ENCODE measurements around the gene KCNAB2.
A peak's percentile ranks its signal among the peaks of the same experiment; 100 is the strongest.
"Not testable (repeated sequence)": the region's sequence is repeated elsewhere in the genome, so short reads cannot be mapped to it uniquely, and the experiment has no call there.

The KCNAB2 gene

DNA sequence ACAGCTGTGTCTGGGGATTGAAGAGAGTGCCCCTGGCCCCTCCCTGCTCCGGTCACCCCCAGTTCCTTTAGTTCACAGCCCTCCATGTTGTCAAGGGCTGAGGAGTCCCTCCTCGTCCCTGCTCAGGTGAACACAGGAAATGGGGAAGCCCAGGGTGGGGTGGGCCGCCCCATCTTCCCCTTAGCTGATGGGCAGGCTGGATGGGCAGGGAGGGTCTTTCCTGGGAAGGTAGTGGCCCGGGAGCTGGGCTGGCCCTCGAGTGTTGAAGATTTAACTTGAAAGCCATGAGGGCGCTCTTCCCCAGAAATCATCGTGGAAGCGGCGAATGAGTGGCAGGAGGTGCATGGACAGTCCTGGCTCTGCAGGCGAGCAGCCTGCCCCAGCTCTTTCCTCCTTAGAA is 35.1 kb upstream of the KCNAB2 start:
- DNase-seq (ENCODE audit: low spot score) = no peak

DNA sequence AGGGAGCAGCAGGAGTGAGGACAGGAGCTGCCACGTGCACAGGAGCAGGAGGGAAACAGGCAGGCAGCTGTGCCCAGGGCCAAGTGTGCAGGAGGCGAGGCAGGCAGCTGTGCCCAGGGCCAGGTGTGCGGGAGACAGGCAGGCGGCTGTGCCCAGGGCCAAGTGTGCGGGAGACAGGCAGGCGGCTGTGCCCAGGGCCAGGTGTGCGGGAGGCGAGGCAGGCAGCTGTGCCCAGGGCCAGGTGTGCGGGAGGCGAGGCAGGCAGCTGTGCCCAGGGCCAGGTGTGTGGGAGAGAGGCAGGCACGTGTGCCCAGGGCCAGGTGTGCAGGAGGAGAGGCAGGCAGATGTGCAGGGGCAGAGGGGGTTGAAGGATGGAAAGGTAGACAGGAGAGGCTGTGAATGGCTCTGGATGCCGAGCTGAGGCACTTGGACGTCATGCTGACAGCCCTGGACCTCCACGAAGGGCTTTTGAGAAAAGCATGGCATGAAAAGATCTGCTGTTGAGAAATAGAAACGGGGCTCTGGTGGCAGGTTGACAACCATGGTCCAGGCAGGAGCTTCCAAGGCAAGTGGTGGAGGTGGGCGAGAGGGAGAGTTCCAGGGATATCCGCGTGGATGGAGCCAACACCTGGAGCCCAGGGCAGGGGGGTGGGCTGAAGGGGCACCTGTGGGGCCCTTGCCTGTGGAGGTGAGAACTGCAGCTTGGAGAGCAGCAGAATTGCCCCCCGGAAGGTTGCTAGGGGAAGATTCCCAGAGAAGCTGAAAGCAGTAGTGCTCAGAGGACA is 34.3 kb upstream of the KCNAB2 start:
- DNase-seq (ENCODE audit: low spot score) = no peak

DNA sequence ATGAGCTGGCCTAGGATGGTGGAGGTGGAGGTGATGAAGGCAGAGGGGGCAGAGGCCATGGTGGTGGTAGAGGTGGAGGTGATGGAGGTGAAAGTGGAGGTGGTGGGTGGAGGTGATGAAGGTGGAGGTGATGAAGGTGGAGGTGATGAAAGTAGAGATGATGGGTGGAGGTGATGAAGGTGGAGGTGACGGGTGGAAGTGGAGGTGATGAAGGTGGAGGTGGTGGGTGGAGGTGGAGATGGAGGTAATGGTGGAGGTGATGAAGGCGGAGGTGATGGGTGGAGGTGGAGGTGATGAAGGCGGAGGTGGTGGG is 33.8 kb upstream of the KCNAB2 start:
- no peak for DNase-seq (ENCODE audit: low spot score)

DNA sequence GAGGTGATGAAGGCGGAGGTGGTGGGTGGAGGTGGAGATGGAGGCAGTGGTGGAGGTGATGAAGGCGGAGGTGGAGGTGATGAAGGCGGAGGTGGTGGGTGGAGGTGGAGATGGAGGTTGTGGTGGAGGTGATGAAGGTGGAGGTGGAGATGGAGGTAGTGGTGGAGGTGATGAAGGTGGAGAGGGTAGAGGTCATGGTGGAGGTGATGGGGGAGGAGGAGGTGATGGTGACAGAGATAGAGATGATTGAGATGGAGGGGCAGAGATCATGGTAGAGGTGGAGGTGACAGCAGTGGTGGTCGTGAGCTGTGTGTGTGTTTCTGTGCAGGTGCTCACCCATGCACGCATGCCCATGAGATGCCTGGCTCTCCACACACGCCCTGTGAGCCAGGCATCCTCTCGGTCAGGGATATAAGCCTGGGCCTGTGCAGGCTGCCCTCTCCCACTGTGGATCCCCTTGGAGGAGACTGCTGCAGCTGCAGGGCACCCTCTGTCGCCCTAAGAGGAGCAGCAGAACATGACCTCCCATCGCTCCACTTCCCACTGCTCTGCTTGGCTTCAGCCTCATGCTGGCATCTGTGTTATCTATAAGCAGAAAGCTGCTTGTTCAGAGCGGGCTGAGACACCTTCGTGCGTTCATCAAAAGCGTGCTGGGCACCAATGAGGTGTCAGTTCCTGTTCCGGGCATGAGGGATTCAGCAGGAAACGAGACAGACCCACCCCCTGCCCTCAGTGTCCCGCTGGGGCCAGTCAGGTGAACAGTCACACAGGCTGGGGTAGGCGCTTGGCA is 33.0 kb upstream of the KCNAB2 start:
- DNase-seq (ENCODE audit: low spot score) = no peak

DNA sequence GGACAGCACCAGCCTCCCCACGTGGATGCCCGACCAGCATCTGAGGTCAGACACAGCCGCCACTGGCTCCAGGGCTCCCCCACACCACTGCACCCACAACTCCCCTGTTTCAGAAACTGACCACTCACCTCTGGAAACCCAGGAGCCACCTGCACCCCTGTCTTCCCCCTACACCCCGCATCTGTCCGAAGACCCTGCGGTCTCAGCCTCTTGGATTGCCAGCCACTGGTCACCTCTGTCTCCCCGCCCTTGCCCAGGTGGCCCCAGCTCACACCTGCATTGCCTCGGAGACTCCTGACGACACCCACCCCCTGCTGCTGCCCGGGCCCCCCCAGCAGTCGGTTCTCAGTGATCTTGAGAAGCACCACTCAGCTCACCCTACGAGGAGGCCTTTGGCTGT is 32.2 kb upstream of the KCNAB2 start:
- no peak for DNase-seq (ENCODE audit: low spot score)

DNA sequence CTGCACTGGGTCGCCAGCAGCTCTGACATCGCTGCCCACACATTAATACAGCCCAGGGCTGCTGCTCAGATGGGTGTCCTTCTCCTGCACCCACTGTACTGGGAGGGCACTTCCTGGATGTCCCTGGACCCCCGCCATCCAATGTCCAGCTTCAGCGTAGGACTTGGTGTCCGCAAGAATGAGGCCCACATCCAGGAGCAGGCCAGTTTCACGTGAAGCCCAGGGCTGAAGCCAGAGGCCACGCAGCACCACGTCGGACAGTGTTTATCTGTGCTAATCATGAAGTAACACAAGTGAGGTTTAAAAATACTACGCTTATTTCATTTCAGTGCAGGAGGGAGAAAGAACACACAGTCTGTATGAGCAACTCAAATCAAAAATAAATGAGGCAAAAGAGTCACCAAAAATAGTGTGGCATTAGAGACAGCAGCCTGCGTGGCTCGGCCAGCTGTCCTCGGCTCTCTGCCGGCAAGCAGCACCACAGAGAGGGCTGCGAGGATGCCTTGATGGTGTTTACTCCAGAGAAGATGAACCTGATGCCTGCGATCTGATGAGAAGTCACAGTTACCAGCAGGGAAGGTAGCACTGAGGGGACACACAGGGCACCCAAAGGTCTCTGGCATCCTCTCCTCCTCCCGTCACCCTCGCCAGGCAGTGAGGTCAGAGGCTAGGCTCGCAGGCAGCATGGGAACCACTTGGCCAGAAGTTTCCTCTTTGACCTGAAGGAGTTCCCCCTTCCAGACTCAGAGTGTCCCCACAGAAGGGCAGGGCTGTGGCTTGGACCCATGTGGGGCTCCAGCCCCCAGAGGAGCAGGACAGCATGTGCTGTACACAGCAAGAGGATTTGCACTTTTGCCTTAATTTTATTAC is 31.3 kb upstream of the KCNAB2 start:
- no peak for DNase-seq (ENCODE audit: low spot score)

DNA sequence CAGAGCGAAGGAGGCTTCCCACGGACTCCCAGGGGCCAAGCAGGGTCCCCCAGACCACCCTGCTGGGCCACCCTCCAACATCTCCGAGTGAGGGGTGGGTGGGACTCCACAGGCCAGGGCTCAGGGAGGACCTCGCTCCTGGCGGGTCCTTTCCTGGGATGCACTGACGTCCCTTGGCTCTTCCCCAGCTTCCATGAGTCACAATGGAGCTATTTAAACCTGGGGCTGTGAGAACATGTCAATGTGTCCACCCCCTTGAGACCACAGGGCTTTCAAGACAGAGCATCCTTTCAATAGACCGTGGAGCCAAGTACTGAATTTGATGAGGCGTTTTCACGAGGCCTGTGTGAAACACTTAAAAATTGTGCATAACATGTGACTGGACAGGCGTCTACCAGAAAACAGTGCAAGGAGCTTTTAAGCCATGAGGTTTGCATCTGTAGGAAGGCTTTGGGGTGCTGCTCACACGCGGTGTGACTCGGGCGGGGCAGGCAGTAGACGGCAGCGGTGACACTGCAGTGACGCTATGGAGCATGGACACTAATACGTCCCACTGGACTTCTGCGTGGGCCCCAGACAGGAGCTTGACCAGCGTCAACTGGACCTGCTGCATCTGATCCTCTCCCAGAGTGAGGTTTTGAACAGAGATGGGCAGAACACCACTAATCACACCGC is 29.4 kb upstream of the KCNAB2 start:
- no peak for DNase-seq (ENCODE audit: low spot score)

DNA sequence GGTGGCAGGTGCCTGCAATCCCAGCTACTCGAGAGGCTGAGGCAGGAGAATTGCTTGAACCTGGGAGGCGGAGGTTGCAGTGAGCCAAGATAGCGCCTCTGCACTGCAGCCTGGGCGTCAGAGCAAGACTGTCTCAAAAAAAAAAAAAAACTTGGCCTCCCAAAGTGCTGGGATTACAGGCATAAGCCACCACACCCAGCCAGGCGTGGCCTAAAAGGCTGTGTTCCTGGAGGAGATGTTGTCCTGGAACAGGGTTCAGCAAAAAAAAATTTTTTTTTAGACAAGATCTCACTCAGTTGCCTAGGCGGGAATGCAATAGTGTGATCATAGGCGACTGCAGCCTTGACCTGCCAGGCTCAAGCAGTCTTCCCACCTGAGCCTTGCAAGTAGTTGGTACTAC is 28.0 kb upstream of the KCNAB2 start:
- not testable (repeated sequence) for DNase-seq (ENCODE audit: low spot score)

DNA sequence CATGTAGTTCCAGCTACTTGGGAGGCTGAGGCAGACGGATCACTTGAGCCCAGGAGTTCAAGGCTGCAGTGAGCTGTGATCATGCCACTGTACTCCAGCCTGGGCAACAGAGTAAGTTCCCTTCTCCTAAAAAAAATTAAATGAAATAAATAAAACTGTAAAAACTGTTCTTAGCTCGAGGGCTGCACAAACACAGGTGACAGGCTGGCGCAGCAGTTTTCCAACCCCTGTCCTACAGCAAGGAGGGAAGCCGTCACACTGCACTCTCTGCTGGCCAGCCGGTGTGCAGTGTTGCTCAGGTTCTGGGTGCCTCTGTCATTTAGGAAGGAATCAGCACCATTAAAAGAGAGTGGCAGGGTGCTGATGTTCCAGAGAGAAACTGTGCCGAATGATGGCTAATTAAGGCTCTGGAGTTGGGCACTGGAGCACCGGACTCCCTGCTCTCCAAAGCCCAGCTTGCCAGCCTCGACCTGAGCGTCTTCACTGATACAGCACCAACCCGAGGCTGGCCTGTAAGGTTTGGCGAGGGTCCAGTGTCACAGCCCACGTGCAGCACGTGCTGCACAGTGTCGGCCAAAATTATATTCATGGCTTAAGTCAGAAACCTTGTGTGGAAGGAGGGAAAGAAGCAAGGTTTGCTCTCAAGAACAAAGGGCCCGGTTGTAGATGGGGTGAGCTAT is 26.4 kb upstream of the KCNAB2 start:
- DNase-seq (ENCODE audit: low spot score) = no peak

DNA sequence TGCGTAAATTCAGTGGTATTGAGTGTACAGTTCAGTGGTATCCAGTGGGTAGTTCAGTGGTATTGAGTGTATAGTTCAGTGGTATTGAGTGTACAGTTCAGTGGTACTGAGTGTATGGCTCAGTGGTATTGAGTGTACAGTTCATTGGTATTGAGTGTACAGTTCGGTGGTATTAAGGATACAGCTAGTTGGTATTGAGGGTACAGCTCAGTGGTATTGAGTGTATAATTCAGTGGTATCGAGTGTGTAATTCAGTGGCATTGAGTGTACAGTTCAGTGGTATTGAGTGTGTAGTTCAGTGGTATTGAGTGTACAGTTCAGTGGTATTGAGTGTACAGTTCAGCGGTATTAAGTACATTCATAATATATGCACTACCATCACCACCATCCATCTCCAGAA is 23.5 kb upstream of the KCNAB2 start:
- DNase-seq (ENCODE audit: low spot score) = no peak

DNA sequence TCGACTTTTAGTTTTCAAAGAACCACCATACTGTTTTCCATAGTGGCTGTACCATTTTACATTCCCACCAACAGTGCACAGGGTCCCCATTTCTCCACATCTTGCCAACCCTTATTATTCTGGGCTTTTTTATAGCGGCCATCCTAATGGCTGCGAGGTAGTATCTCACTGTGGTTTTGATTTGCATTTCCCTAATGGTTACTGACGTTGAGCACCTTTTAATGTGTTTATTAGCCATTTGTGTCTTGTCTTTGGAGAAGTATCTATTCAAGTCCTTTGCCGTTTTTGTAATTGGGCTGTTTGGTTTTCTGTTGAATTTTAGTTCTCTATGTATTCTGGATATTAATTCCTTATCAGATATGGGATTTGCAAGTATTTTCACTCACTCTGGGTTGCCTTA is 22.3 kb upstream of the KCNAB2 start:
- no peak for DNase-seq (ENCODE audit: low spot score)

DNA sequence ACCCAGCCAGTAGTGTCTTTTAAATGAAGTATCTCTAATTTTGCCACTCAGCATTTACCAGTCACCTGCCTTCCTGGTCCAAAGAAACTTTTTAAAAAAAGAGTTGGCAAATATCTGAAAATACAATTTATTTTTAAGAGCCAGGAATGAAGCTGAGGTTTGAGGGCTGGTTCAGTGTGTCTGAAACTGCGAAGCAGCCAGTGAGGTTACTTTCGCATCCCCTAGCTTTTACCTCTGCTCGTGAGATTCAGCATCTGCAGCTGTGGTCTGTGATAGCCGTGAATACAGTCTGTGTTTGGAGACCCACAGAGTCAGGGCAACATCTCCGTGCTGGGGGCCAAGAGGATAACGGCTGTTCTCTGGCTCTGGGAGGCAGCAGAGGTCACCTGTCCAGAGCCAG is 21.3 kb upstream of the KCNAB2 start:
- DNase-seq (ENCODE audit: low spot score) = no peak

DNA sequence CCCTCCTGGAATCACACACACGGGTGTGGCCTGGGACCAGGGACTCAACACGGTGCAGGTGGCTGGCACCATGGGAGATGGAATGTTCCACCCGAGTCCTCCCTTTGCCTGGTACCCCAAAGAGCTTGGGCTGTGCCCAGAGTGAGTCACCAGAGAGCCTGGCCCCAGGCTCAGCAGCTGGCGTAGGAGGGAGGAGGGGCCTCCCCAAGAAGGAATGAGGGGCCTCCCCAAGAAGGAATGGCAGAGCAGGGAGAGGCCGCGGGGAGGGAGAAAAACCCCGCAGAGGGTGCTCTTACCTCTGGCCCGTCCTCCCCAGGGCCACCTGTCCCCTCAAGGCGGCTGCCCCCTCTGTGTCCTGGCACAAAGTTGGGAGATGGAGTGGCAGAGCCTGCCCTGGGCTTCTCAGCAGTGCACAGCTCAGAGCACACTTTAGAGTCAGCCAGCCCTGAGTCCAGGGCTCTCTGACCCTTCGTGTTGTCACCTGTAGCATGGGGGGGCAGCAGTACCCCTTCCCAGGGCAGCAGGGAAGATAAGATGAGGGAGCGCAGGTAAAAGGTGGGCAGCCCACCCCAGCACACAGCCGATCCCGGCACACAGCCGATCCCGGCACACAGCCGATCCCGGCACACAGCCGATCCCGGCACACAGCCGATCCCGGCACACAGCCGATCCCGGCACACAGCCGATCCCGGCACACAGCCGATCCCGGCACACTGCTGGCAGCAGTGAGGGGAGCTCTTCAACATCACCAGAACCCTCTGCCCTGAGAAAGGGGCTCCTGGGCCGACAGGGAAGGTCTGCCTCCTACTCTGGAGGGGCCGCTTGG is 20.2 kb upstream of the KCNAB2 start:
- no peak for DNase-seq (ENCODE audit: low spot score)

DNA sequence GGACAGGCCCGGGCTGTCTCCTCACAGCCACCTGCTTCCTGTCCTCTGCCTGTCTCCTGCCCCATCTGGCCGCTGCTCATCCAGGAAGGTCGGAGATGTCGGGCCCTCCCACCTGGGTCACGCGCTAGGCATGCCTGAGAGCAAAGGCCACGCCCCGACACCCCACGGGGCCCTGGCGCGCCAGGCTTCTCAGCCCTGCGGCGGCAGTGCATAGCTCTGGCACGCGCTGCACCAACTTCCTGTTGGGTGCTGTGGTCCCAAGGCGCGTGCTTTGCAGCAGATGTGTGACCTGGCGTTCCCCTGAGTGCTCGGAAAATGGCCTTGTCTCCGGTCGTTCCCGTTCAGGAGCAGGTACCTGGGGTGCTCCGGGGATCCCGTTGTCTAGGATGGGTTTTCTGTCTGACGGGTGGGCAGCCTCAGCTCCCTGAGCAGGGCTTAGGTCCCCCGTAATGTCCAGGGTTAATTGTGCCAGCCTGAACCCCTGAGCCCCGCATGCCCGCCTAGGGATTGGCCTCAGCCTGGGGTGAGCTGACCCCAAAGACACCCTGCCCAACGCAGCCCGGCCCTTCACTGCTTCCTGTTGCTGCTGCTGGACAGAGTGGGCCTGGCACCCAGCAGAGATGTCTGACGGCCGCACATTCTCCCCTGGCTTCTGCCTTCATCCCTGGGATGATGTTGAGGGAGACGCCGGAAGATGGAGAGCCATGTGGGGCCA is 19.4 kb upstream of the KCNAB2 start:
- peak; percentile 96 for DNase-seq (ENCODE audit: low spot score)

DNA sequence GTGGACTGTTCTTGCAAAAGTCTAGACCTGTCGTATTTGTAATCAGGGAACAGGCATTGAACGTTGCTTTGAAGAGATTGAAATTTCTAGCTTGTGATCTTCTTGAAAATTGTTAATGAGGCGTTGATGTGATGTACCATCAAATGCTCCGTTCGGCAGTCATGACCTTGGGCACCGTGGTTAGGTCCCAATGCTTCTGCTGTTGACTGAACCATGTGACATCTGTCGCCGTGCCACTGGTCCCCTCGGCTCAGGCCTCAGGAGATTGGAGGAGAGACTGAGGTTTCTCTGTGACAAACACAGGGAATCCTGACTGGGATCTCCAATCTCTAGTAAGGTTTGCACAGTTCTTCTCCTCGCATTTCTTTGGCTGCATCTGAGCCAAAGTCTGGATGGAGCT is 18.1 kb upstream of the KCNAB2 start:
- DNase-seq (ENCODE audit: low spot score) = peak; percentile 57

DNA sequence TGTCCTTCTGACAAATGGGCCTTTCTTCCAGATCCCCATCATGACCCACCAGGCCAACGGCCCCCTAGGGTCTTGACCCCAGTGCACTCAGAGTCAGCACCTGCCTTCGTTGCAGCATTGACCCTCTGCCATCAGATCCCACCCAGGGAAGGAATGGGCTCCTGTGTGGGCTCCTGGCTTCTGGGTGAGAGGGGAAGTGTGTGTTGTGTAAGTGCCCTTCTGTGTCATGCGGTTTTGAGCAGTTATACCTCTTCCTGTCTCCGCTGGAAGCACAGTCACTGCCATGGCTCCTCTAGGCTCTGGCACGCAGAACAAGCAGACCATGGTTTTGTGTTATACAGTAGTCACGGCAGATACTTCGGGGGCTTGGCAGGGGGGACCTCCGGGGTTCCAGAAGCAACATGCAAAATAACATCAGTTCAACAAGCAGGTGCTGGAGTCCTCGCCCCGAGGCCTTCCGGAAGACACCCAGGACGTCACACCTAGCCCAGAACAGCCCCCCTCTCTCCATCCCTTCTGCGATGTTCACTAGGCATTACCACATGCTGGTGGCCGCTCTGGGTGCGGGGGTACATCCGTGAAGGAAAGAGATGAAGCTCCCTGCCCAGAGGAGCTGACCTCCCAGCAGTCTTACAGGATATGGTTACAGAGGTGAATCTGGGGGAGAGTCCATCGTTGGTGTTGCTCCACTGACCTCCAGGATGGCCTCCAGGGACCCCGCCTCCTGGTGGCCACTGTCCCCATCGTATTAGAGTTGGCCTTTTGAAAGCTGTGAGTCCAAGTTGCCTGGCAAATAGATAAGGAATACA is 17.4 kb upstream of the KCNAB2 start:
- DNase-seq (ENCODE audit: low spot score) = peak; percentile 82

DNA sequence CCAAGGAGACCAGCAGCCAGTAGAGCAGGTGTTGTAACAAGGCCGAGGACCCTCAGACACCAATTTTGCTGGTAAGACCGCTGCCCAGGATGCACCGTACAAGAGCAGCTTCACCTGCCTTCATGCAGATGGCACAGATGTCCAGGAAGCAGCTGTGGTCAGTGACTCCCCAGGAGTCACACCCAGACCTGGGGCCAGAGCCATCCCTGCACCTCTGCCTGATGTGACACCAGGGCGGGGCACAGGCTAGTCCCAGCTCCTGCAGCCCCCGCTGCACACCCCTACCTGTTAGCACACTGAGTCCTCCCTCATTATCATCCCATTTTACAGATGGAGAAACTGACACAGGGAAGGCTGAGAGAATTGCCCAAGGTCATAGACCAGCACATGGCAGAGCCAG is 16.3 kb upstream of the KCNAB2 start:
- no peak for DNase-seq (ENCODE audit: low spot score)

DNA sequence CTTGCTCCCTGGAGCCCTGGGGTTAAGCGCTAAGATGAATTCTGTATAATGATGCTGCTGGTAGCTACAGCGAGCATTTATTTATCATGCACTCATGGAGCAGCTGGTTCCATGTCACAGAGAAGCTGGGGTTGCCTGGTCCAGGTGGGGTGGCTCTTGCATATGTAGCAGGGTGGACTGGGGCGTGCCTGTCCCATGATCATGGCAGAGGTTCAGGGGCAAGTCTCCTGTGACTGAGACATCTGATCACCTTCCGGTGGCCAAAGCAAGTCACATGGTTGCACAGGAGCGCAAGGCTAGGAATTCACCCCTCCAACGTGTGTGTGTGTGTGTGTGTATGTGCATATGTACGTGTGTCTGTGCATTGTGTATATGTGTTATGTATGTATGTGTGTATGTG is 15.6 kb upstream of the KCNAB2 start:
- no peak for DNase-seq (ENCODE audit: low spot score)

DNA sequence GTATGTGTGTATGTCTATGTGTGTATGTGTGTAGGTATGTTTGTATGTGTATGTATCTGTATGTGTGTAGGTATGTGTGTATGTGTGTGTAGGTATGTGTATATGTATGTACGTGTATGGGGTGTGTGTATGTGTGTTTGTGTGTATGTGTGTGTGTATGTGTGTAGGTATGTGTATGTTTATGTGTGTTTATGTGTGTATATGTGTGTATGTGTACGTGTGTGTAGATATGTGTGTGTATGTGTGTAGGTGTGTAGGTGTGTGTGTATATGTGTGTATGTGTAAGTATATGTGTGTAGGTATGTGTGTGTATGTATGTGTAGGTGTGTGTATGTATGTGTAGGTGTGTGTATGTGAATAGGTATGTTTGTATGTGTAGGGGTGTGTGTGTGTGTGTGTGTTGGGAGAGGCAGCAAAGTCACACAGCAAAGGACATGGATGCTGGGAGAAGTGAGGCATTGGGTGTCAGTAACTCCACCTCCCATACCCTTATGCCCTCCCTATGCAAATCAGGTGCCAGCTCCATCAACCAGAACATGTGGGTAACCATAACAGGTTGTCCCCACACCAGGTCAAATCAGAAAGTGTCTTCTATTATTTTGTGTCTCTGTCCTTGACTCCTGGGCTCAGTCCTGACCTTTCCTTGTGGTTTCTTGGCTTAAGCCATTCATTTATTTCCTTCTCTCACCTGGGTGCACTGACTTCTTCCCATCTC is 15.0 kb upstream of the KCNAB2 start:
- no peak for DNase-seq (ENCODE audit: low spot score)

Measured in activated CD4-positive, alpha-beta T cell treated with anti-CD3 and anti-CD28 coated beads, Interleukin-2, Interleukin-4, amounts not matched to agents 100 ng/mL and 50 ng/mL, durations not matched to agents 16 hours and 8 hours (primary cell).